ENCODE results near the gene SH3BP4. TPM values are rescaled to one million over a fixed set of nuclear protein-coding genes. Genes with fewer than 3 reads are reported as not detected.

Gene SH3BP4
- total RNA-seq, 1 donor from 2014 or later: 115 TPM

- no peaks in the 10 kb centered on the region for H3K36me3 ChIP-seq (ENCODE audit: control insufficient read depth, insufficient read depth, low read length)
- H3K4me3 ChIP-seq (ENCODE audit: low read depth, low read length): no peak overlapping the region
- TF ChIP-seq CTCF (IDR thresholded peaks at IDR 0.05; ENCODE audit: insufficient read depth, low read length, poor library complexity, severe bottlenecking): no peak
- DNase-seq (ENCODE audit: low read depth): no peak
- no peaks in the 10 kb centered on the region for H3K27me3 ChIP-seq (ENCODE audit: control insufficient read depth, insufficient read depth, low read length)
Measured at GRCh38 chr2:235084424-235084823, 132.6 kb downstream of the SH3BP4 start.

- H3K36me3 ChIP-seq (ENCODE audit: control insufficient read depth, insufficient read depth, low read length): no peaks in the 10 kb centered on the region
- no peaks in the 10 kb centered on the region for H3K27me3 ChIP-seq (ENCODE audit: control insufficient read depth, insufficient read depth, low read length)
- no peak for TF ChIP-seq CTCF (IDR thresholded peaks at IDR 0.05; ENCODE audit: insufficient read depth, low read length, poor library complexity, severe bottlenecking)
- H3K4me3 ChIP-seq (ENCODE audit: low read depth, low read length): no peak overlapping the region
- DNase-seq (ENCODE audit: low read depth): no peak
Measured at GRCh38 chr2:235085476-235085875, 133.7 kb downstream of the SH3BP4 start.

- H3K4me3 ChIP-seq (ENCODE audit: low read depth, low read length): no peak overlapping the region
- no peaks in the 10 kb centered on the region for H3K36me3 ChIP-seq (ENCODE audit: control insufficient read depth, insufficient read depth, low read length)
- no peak for DNase-seq (ENCODE audit: low read depth)
- no peak for TF ChIP-seq CTCF (IDR thresholded peaks at IDR 0.05; ENCODE audit: insufficient read depth, low read length, poor library complexity, severe bottlenecking)
- no peaks in the 10 kb centered on the region for H3K27me3 ChIP-seq (ENCODE audit: control insufficient read depth, insufficient read depth, low read length)
Measured at GRCh38 chr2:235086481-235087184, 134.8 kb downstream of the SH3BP4 start.

GRCh38 chr2:235087832-235088495 is 136.1 kb downstream of the SH3BP4 start:
- DNase-seq (ENCODE audit: low read depth): no peak
- Histone ChIP-seq H3K36me3 (ENCODE audit: control insufficient read depth, insufficient read depth, low read length) (no peaks in the 10 kb centered on the region), H3K4me3 (ENCODE audit: low read depth, low read length) (no peak overlapping the region), H3K27me3 (ENCODE audit: control insufficient read depth, insufficient read depth, low read length) (no peaks in the 10 kb centered on the region)
- no peak for TF ChIP-seq CTCF (IDR thresholded peaks at IDR 0.05; ENCODE audit: insufficient read depth, low read length, poor library complexity, severe bottlenecking)

GRCh38 chr2:235088496-235088921 is 136.7 kb downstream of the SH3BP4 start:
- H3K4me3 ChIP-seq (ENCODE audit: low read depth, low read length): no peak overlapping the region
- DNase-seq (ENCODE audit: low read depth): no peak
- no peak for TF ChIP-seq CTCF (IDR thresholded peaks at IDR 0.05; ENCODE audit: insufficient read depth, low read length, poor library complexity, severe bottlenecking)
- H3K36me3 ChIP-seq (ENCODE audit: control insufficient read depth, insufficient read depth, low read length): no peaks in the 10 kb centered on the region
- no peaks in the 10 kb centered on the region for H3K27me3 ChIP-seq (ENCODE audit: control insufficient read depth, insufficient read depth, low read length)
